Mesothelial cell of epicardium (in vitro differentiated cells): Measurements from ENCODE around the gene ADARB2. TPM values are rescaled to one million over a fixed set of nuclear protein-coding genes. Genes with fewer than 3 reads are reported as not detected.

ENCODE experiments used
- DNase-seq, 2 experiments: peaks; one replicate each; pipeline ENCODE4 v3.0.0; 2021; ENCODE audit warnings: low spot score in 2 of 2; ENCODE audit not compliant: unreplicated experiment in 2 of 2
- H3K27ac Mint-ChIP-seq: 2 replicates; pipeline ENCODE4 v1.8.0; 2021; ENCODE audit warnings: mixed read lengths
- H3K27me3 Mint-ChIP-seq: 2 replicates; pipeline ENCODE4 v1.8.0; 2021; ENCODE audit warnings: low read depth, mixed read lengths
- H3K36me3 Mint-ChIP-seq: 2 replicates; pipeline ENCODE4 v1.8.0; 2021; ENCODE audit warnings: mixed read lengths
- H3K4me1 Mint-ChIP-seq: 2 replicates; pipeline ENCODE4 v1.8.0; 2021; ENCODE audit warnings: mixed read lengths
- H3K4me3 Mint-ChIP-seq: 2 replicates; pipeline ENCODE4 v1.8.0; 2021; ENCODE audit warnings: mild to moderate bottlenecking, moderate library complexity, mixed read lengths
- H3K9me3 Mint-ChIP-seq: 2 replicates; pipeline ENCODE4 v1.8.0; 2021; ENCODE audit warnings: mixed read lengths
- total RNA-seq: library from RNA; stranded (reverse); gene quantifications from 3 replicates; pipeline ENCODE4 v1.2.1, GENCODE V29; 2021
- TF ChIP-seq, protein P1 (sequence below): fragments of 200-600 bp; sonication (generic); IDR thresholded peaks from one replicate; pipeline ENCODE4 v1.5.0; 2021; ENCODE audit warnings: antibody characterized with exemption; ENCODE audit not compliant: unreplicated experiment

ADARB2 gene
- total RNA-seq, 1 donor from 2014 or later = 0.38 TPM

- TF ChIP-seq, protein P1, sequence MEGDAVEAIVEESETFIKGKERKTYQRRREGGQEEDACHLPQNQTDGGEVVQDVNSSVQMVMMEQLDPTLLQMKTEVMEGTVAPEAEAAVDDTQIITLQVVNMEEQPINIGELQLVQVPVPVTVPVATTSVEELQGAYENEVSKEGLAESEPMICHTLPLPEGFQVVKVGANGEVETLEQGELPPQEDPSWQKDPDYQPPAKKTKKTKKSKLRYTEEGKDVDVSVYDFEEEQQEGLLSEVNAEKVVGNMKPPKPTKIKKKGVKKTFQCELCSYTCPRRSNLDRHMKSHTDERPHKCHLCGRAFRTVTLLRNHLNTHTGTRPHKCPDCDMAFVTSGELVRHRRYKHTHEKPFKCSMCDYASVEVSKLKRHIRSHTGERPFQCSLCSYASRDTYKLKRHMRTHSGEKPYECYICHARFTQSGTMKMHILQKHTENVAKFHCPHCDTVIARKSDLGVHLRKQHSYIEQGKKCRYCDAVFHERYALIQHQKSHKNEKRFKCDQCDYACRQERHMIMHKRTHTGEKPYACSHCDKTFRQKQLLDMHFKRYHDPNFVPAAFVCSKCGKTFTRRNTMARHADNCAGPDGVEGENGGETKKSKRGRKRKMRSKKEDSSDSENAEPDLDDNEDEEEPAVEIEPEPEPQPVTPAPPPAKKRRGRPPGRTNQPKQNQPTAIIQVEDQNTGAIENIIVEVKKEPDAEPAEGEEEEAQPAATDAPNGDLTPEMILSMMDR = no peak
- Mint-ChIP-seq H3K27ac (no peak overlapping the region), H3K27me3 (peaks cover 72% of the 10 kb centered on the region)
Measured at GRCh38 chr10:1256432-1256725, 480.9 kb downstream of the ADARB2 start.

GRCh38 chr10:1255600-1256431 lies 481.5 kb downstream of the ADARB2 start:
- no peak for DNase-seq
- Mint-ChIP-seq H3K4me1 (no peaks in the 10 kb centered on the region), H3K27ac (no peak overlapping the region), H3K4me3 (no peak overlapping the region), H3K27me3 (peaks cover 78% of the 10 kb centered on the region), H3K36me3 (no peaks in the 10 kb centered on the region), H3K9me3 (no peaks in the 10 kb centered on the region)
- TF ChIP-seq, protein P1 = no peak

More at GRCh38 chr10:1256432-1256725, 480.9 kb downstream of the ADARB2 start:
- no peak for DNase-seq
- Mint-ChIP-seq H3K4me1 (no peaks in the 10 kb centered on the region), H3K9me3 (no peaks in the 10 kb centered on the region), H3K4me3 (no peak overlapping the region), H3K36me3 (no peaks in the 10 kb centered on the region)

DNA sequence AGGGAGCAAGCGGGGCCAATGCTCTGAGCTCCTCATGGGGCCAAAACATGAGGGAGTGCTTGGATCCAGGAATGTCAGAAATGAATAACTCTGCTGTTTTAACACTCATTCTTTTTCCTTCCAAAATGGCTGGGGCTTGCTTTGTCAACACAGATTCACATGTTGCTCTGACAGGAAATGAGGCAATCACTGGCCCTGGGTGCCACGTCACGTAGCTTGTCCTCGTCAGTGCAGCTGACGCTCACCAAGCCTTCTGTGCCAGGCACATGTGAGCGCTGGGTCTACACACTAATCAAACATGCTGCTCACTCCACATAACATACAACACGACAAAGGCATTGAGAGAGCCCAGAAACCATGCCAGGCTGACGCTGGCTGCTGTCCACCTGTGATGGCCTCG lies 482.2 kb downstream of the ADARB2 start:
- Mint-ChIP-seq H3K4me3 (no peak overlapping the region), H3K27ac (no peak overlapping the region), H3K36me3 (no peaks in the 10 kb centered on the region), H3K4me1 (no peaks in the 10 kb centered on the region), H3K9me3 (no peaks in the 10 kb centered on the region), H3K27me3 (peaks cover 84% of the 10 kb centered on the region)
- no peak for DNase-seq
- TF ChIP-seq, protein P1 = no peak

GRCh38 chr10:1253523-1254353 lies 483.6 kb downstream of the ADARB2 start:
- Mint-ChIP-seq H3K36me3 (no peaks in the 10 kb centered on the region), H3K4me1 (no peaks in the 10 kb centered on the region), H3K27me3 (peaks cover 84% of the 10 kb centered on the region), H3K4me3 (no peak overlapping the region), H3K27ac (no peak overlapping the region), H3K9me3 (no peaks in the 10 kb centered on the region)
- TF ChIP-seq, protein P1 = no peak
- DNase-seq = no peak

DNA sequence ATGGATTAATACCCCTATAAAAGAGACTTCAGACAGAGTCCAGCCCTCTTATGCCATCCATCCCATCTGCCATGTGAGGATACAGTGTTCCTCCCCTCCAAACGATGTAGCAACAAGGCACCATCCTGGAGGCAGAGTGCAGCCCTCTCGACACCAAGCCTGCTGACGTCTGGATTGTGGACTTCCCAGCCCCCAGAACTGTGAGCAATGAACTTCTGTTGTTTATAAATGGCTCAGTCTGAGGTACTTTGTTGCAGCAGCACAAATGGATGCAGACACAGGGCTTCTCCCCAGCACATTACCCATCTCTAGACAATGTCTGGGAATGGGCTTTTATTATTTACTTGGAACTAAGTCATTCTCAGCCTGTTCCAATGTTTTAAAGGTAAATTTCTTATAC lies 485.6 kb downstream of the ADARB2 start:
- Mint-ChIP-seq H3K4me3 (no peak overlapping the region), H3K4me1 (no peaks in the 10 kb centered on the region), H3K27me3 (peaks cover 81% of the 10 kb centered on the region), H3K9me3 (no peaks in the 10 kb centered on the region), H3K36me3 (no peaks in the 10 kb centered on the region), H3K27ac (no peak overlapping the region)
- DNase-seq = no peak
- TF ChIP-seq, protein P1 = no peak
